ENCODE measurements around the gene PRXL2B.

The PRXL2B gene

DNA sequence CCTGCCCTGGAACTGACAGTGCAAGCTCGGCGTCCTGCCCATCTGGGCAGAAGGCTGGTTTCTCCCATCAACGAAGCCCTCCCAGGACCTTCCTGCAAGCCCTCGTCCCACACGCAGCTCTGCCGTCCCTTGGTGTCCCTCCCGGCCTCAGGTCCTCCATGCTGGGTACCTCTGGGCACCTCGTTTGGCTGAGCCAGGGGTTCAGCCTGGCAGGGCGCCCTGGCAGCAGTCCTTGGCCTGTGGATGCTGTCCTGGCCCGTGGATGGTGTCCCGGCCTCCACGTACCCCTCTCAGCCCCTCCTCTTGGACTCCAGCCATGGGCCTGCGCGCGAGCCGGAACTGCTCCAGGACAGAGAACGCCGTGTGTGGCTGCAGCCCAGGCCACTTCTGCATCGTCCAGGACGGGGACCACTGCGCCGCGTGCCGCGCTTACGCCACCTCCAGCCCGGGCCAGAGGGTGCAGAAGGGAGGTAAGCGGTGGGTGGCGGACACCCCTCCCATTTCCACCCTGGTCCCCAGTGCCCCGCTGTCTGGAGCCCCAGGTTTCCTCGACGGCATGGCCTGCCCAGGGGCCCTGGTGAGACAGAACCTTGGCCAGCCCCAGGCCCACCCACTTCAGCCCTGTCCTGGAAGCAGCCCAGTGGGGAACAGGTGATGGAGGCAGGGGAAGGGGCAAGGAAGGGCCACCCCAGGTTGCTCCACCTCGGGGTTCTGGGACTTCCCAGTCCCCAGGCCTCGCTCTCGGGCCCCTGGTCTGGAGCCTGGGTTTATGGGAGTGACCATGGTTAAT lies 26.9 kb upstream of the PRXL2B start:
- Mint-ChIP-seq H3K27me3 (ENCODE audit: low read depth) (peaks cover 8% of the 10 kb centered on the region), H3K36me3 (ENCODE audit: low read depth) (no peaks in the 10 kb centered on the region), H3K4me3 (no peak overlapping the region), H3K4me1 (peaks cover 7% of the 10 kb centered on the region), H3K9me3 (no peaks in the 10 kb centered on the region), H3K27ac (no peak overlapping the region)
- TF ChIP-seq CTCF (IDR thresholded peaks at IDR 0.05; ENCODE audit: unreplicated experiment in 3 of 3), result no peak

DNA sequence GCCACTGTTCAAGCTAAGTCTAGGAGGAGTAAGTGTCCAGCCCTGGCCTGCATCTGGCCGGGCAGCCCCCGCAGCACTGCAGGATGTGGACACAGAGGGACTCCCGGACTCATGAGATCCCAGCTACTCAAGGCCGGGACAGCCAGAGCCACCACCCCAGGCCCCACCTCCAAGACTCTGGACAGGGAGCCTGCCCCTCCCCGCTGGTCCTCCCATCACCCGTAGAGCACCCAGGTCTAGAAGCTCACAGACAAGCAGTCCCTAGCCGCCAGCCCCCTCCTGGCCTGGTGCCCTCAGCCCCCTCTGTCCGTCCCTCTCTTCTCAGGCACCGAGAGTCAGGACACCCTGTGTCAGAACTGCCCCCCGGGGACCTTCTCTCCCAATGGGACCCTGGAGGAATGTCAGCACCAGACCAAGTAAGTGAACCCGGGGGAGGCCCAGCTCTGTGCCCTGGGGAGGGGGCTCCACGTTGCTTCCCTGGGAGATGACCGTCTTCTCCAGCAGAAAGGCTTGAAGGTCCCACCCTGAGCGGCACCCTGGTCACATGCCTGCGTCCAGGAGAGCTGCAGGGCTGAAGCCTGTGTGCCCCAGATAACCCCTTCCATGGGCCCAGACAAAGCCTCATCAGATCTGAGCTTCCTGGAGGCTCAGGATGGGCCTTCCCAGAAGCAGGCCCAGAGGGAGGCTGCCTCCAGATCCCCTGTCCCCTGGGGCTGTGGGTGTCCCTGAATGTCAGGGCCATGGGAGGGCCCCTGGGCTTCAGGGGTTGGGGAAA lies 26.1 kb upstream of the PRXL2B start:
- H3K4me1 Mint-ChIP-seq, result peaks cover 7% of the 10 kb centered on the region
- no peak overlapping the region for H3K4me3 Mint-ChIP-seq
- no peaks in the 10 kb centered on the region for H3K9me3 Mint-ChIP-seq
- peaks cover 13% of the 10 kb centered on the region for H3K27me3 Mint-ChIP-seq (ENCODE audit: low read depth)
- TF ChIP-seq CTCF (IDR thresholded peaks at IDR 0.05; ENCODE audit: unreplicated experiment in 3 of 3), result no peak
- no peak overlapping the region for H3K27ac Mint-ChIP-seq
- no peaks in the 10 kb centered on the region for H3K36me3 Mint-ChIP-seq (ENCODE audit: low read depth)

DNA sequence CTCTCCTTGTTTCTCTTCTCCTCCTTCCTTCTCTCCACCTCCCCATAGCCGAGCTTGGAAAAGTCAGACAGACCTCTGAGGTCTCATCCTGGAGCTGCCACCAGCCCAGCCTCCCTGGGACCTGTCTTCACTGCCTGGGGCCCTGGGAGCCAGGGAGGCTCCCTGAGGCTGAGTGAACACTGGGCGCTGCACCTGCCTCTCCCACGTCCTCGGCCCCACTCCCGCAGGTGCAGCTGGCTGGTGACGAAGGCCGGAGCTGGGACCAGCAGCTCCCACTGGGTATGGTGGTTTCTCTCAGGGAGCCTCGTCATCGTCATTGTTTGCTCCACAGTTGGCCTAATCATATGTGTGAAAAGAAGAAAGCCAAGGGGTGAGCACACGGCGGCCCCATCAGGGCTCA lies 25.1 kb upstream of the PRXL2B start:
- H3K36me3 Mint-ChIP-seq (ENCODE audit: low read depth), result no peaks in the 10 kb centered on the region
- H3K4me1 Mint-ChIP-seq, result peaks cover 2% of the 10 kb centered on the region
- no peak for TF ChIP-seq CTCF (IDR thresholded peaks at IDR 0.05; ENCODE audit: unreplicated experiment in 3 of 3)
- no peak overlapping the region for H3K27ac Mint-ChIP-seq
- peaks cover 14% of the 10 kb centered on the region for H3K27me3 Mint-ChIP-seq (ENCODE audit: low read depth)
- peak overlapping the region in 1 of 3 experiments; percentile 12 for H3K4me3 Mint-ChIP-seq
- H3K9me3 Mint-ChIP-seq, result no peaks in the 10 kb centered on the region

DNA sequence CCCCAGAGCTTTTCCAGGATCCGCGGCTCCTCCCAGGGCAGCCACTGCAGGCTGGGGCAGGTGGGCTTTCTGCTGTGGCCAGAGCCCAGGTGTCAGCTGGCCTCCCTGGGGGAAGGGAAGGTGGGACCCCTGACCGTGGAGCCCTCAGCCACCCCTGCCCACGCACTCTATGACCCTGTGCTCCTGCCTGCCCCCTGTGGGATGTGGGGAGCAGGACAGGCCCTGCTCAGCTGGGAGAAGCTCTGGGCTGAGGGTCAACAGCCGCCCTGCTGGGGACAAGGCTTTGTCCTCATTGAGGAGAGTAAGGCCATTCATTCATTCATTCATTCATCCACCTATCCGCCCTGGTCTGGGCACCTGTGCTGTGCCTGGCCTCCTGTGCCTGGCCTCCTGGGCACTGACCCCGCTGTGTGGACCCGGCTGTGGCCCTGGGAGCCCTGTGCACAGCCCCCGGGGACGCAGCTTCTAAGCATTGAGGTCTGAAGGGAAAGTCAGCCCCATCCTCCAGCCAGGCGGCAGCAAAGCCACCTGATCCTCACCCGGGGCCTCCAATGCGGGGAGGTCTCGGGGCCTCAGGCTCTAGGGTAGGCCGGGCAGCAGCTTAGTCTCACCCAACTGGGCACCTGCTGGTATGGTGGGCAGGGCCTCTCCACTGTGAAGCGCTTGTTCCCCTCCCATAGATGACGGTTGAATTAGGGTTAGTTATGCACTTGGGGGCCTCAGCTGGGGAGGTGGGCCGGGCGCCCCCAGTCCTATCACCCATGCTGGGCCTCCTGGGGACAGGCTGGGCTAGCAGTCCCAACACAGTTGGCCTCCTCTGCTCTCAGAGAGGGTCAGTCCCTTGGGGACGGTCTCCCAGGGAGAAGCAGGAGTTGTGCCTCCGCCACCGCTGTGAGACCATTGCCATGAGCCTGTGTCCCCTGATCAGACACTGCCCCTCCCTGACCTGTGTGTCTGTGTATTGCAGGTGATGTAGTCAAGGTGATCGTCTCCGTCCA lies 24.4 kb upstream of the PRXL2B start:
- H3K27me3 Mint-ChIP-seq (ENCODE audit: low read depth), result peaks cover 12% of the 10 kb centered on the region
- H3K36me3 Mint-ChIP-seq (ENCODE audit: low read depth), result no peaks in the 10 kb centered on the region
- TF ChIP-seq CTCF (IDR thresholded peaks at IDR 0.05; ENCODE audit: unreplicated experiment in 3 of 3), result peak in 1 of 3 experiments; percentile 15
- no peak overlapping the region for H3K27ac Mint-ChIP-seq
- H3K4me3 Mint-ChIP-seq, result no peak overlapping the region
- H3K9me3 Mint-ChIP-seq, result no peaks in the 10 kb centered on the region
- no peaks in the 10 kb centered on the region for H3K4me1 Mint-ChIP-seq

DNA sequence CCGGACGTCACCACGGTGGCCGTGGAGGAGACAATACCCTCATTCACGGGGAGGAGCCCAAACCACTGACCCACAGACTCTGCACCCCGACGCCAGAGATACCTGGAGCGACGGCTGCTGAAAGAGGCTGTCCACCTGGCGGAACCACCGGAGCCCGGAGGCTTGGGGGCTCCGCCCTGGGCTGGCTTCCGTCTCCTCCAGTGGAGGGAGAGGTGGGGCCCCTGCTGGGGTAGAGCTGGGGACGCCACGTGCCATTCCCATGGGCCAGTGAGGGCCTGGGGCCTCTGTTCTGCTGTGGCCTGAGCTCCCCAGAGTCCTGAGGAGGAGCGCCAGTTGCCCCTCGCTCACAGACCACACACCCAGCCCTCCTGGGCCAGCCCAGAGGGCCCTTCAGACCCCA lies 23.4 kb upstream of the PRXL2B start:
- TF ChIP-seq CTCF (IDR thresholded peaks at IDR 0.05; ENCODE audit: unreplicated experiment in 3 of 3), result no peak
- Mint-ChIP-seq H3K4me3 (no peak overlapping the region), H3K9me3 (no peaks in the 10 kb centered on the region), H3K27ac (no peak overlapping the region), H3K36me3 (ENCODE audit: low read depth) (no peaks in the 10 kb centered on the region), H3K27me3 (ENCODE audit: low read depth) (peaks cover 12% of the 10 kb centered on the region), H3K4me1 (no peaks in the 10 kb centered on the region)

All from nephron (organoid).